Neuronal stem cell (in vitro differentiated cells): ENCODE results near the gene USP17L19.
"Not testable (repeated sequence)": the region's sequence is repeated elsewhere in the genome, so short reads cannot be mapped to it uniquely, and the experiment has no call there.

ENCODE experiments used
- DNase-seq: peaks from one replicate; pipeline ENCODE4 v3.0.0-alpha.2; 2013; ENCODE audit warnings: low spot score
- H2AFZ ChIP-seq: one replicate; pipeline ENCODE4 v1.6.1; 2013; ENCODE audit warnings: mild to moderate bottlenecking, low read length, inconsistent platforms
- H2AK5ac ChIP-seq: 2 replicates; pipeline ENCODE4 v1.6.1; 2013; ENCODE audit warnings: low read depth, mild to moderate bottlenecking, inconsistent platforms, low read length, moderate library complexity, mixed read lengths
- H2BK120ac ChIP-seq: 2 replicates; pipeline ENCODE4 v1.6.1; 2013; ENCODE audit warnings: low read depth, mild to moderate bottlenecking, inconsistent platforms, low read length, moderate library complexity, mixed read lengths
- H2BK12ac ChIP-seq: one replicate; pipeline ENCODE4 v1.6.1; 2013; ENCODE audit warnings: low read length, inconsistent platforms
- H2BK15ac ChIP-seq: 2 replicates; pipeline ENCODE4 v1.6.1; 2013; ENCODE audit warnings: mild to moderate bottlenecking, low read length, inconsistent platforms, mixed read lengths
- H2BK5ac ChIP-seq: one replicate; pipeline ENCODE4 v1.6.1; 2013; ENCODE audit warnings: inconsistent platforms, mild to moderate bottlenecking, low read length, moderate library complexity
- H3K14ac ChIP-seq: one replicate; pipeline ENCODE4 v1.6.1; 2013; ENCODE audit warnings: low read length, inconsistent platforms
- H3K18ac ChIP-seq: 2 replicates; pipeline ENCODE4 v1.6.1; 2013; ENCODE audit warnings: low read length, inconsistent platforms
- H3K23ac ChIP-seq: 2 replicates; pipeline ENCODE4 v1.6.1; 2013; ENCODE audit warnings: low read depth, mild to moderate bottlenecking, mixed read lengths, low read length, inconsistent platforms; ENCODE audit not compliant: poor library complexity
- H3K27ac ChIP-seq: replicated peaks from 3 replicates; pipeline ENCODE4 v1.5.1; 2013; ENCODE audit warnings: low read length, inconsistent platforms
- H3K27me3 ChIP-seq, 3 experiments: 2 replicates each; pipeline ENCODE4 v1.6.1; 2013; ENCODE audit warnings: low read length in 3 of 3, mild to moderate bottlenecking in 2 of 3, inconsistent platforms in 1 of 3, low read depth in 1 of 3, mixed read lengths in 1 of 3, moderate library complexity in 1 of 3; ENCODE audit not compliant: control insufficient read depth in 3 of 3, insufficient read depth in 3 of 3
- H3K36me3 ChIP-seq, 2 donors: replicated peaks in 1 of 2; 2 replicates each; pipeline ENCODE4 v1.6.1; 2013; ENCODE audit warnings: low read length in 2 of 2; ENCODE audit not compliant: control insufficient read depth in 2 of 2, insufficient read depth in 2 of 2
- H3K4ac ChIP-seq: 2 replicates; pipeline ENCODE4 v1.6.1; 2013; ENCODE audit warnings: inconsistent platforms, mild to moderate bottlenecking, low read length, moderate library complexity
- H3K4me1 ChIP-seq, 2 donors: 1 replicate in 1 of 2; 2 replicates in 1 of 2; pipeline ENCODE4 v1.6.1; 2013; ENCODE audit warnings: low read length in 2 of 2, low read depth in 1 of 2; ENCODE audit not compliant: control insufficient read depth in 2 of 2, insufficient read depth in 1 of 2
- H3K4me2 ChIP-seq: one replicate; pipeline ENCODE4 v1.6.1; 2013; ENCODE audit warnings: mild to moderate bottlenecking, low read length, inconsistent platforms; ENCODE audit not compliant: insufficient read depth, poor library complexity, severe bottlenecking
- H3K4me3 ChIP-seq, 2 donors: 2 replicates each; pipeline ENCODE4 v1.5.1; 2013; ENCODE audit warnings: low read length in 2 of 2, mild to moderate bottlenecking in 2 of 2, inconsistent platforms in 1 of 2, moderate library complexity in 1 of 2
- H3K79me1 ChIP-seq: one replicate; pipeline ENCODE4 v1.6.1; 2013; ENCODE audit warnings: low read depth, mild to moderate bottlenecking, inconsistent platforms, low read length, moderate library complexity
- H3K9ac ChIP-seq: one replicate; pipeline ENCODE4 v1.6.1; 2013; ENCODE audit warnings: mild to moderate bottlenecking, low read depth, low read length, inconsistent platforms; ENCODE audit not compliant: poor library complexity
- H3K9me3 ChIP-seq, 2 donors: replicated peaks in 1 of 2; 2 replicates each; pipeline versions ENCODE3 to v1.6.1; 2013; ENCODE audit warnings: low read length in 2 of 2, mild to moderate bottlenecking in 2 of 2, inconsistent platforms in 1 of 2, low read depth in 1 of 2, mixed read lengths in 1 of 2, moderate library complexity in 1 of 2; ENCODE audit not compliant: control insufficient read depth in 2 of 2, insufficient read depth in 1 of 2
- H4K8ac ChIP-seq: one replicate; pipeline ENCODE4 v1.6.1; 2013; ENCODE audit warnings: low read depth, mild to moderate bottlenecking, inconsistent platforms, low read length, moderate library complexity
- H4K91ac ChIP-seq: one replicate; pipeline ENCODE4 v1.6.1; 2013; ENCODE audit warnings: low read length, low read depth, mild to moderate bottlenecking, inconsistent platforms; ENCODE audit not compliant: poor library complexity
- WGBS, 2 donors: extraction: QIAGEN DNeasy Blood & Tissue Kit; methylation state at CpG; one replicate each; pipeline ENCODE4 v1.1.7; 2013; ENCODE audit warnings: missing lambda C conversion rate in 2 of 2, mixed read lengths in 1 of 2; ENCODE audit not compliant: insufficient read length in 2 of 2, insufficient replicate concordance in 1 of 2; ENCODE audit errors: extremely low coverage in 2 of 2; 5-methylcytosine and 5-hydroxymethylcytosine counted together

USP17L19 gene

DNA sequence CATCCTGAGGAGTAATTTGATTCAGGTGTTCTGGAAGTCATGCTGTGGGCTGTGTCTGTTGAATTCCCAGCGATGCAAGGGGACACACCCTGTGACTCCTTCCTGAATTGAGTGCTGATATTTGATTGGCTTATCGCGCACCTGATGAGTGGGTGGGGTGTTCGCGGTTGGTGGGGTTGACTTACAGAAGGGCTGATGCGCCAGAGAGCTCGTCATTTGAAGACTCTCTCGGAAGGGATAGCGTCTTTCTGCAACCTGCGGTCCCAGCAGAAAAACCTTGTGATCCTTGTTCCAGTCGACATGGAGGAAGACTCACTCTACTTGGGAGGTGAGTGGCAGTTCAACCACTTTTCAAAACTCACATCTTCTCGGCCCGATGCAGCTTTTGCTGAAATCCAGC is 33.3 kb upstream of the USP17L19 start, which contains the start of gene USP17L12:
USP17L12 (plus strand) TSS at position 301 of the 400 bp plus-strand sequence; CDS start at position 301, 0 bp downstream.
- H2BK15ac ChIP-seq, DNase-seq, H2BK12ac ChIP-seq, H2AK5ac ChIP-seq, H3K4ac ChIP-seq, H3K27me3 ChIP-seq, H4K91ac ChIP-seq, H3K14ac ChIP-seq, H3K23ac ChIP-seq, H3K9ac ChIP-seq, H3K36me3 ChIP-seq, H3K4me1 ChIP-seq, H3K79me1 ChIP-seq, H3K9me3 ChIP-seq, H2BK5ac ChIP-seq, H3K18ac ChIP-seq, H2BK120ac ChIP-seq, H3K27ac ChIP-seq, H2AFZ ChIP-seq, H3K4me3 ChIP-seq, H3K4me2 ChIP-seq, H4K8ac ChIP-seq: not testable (repeated sequence)
- WGBS, 2 donors = no CpG with 5 or more reads among the region's 13 CpGs

- not testable (repeated sequence) for H3K4me2 ChIP-seq, H3K4me3 ChIP-seq, H3K4me1 ChIP-seq, H3K14ac ChIP-seq, H3K23ac ChIP-seq, H3K27me3 ChIP-seq, H3K18ac ChIP-seq, H2AFZ ChIP-seq, H3K4ac ChIP-seq, H2AK5ac ChIP-seq, H2BK120ac ChIP-seq, H3K27ac ChIP-seq, H3K9me3 ChIP-seq, H2BK12ac ChIP-seq, DNase-seq, H2BK5ac ChIP-seq, H4K8ac ChIP-seq, H3K36me3 ChIP-seq, H2BK15ac ChIP-seq, H3K79me1 ChIP-seq, H3K9ac ChIP-seq, H4K91ac ChIP-seq
- no CpG with 5 or more reads among the region's 14 CpGs for WGBS, 2 donors
Observed at GRCh38 chr4:9224596-9224995, 28.6 kb upstream of the USP17L19 start, which contains the start of gene USP17L13. USP17L13 (plus strand) TSS chr4:9224896; CDS start chr4:9224896, 0 bp downstream.

- not testable (repeated sequence) for H3K4me2 ChIP-seq, H3K9ac ChIP-seq, H2BK120ac ChIP-seq, H3K14ac ChIP-seq, H3K23ac ChIP-seq, H3K4ac ChIP-seq, H2BK12ac ChIP-seq, H3K27me3 ChIP-seq, H3K4me1 ChIP-seq, H4K91ac ChIP-seq, H3K4me3 ChIP-seq, H3K9me3 ChIP-seq, H3K27ac ChIP-seq, H2AFZ ChIP-seq, DNase-seq, H2BK5ac ChIP-seq, H3K18ac ChIP-seq, H3K36me3 ChIP-seq, H2AK5ac ChIP-seq, H2BK15ac ChIP-seq, H4K8ac ChIP-seq, H3K79me1 ChIP-seq
- no CpG with 5 or more reads among the region's 8 CpGs for WGBS, 2 donors
Observed at GRCh38 chr4:9230249-9230648, 22.9 kb upstream of the USP17L19 start.

DNA sequence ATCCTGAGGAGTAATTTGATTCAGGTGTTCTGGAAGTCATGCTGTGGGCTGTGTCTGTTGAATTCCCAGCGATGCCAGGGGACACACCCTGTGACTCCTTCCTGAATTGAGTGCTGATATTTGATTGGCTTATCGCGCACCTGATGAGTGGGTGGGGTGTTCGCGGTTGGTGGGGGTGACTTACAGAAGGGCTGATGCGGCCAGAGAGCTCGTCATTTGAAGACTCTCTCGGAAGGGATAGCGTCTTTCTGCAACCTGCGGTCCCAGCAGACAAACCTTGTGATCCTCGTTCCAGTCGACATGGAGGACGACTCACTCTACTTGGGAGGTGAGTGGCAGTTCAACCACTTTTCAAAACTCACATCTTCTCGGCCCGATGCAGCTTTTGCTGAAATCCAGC is 19.1 kb upstream of the USP17L19 start, which contains the start of gene USP17L15:
USP17L15 (plus strand) TSS at position 301 of the 400 bp plus-strand sequence; CDS start at position 301, 0 bp downstream.
- H2BK5ac ChIP-seq, H3K4me3 ChIP-seq, H3K79me1 ChIP-seq, H3K4ac ChIP-seq, H3K4me2 ChIP-seq, H3K27ac ChIP-seq, H4K91ac ChIP-seq, H3K9me3 ChIP-seq, H3K18ac ChIP-seq, H3K27me3 ChIP-seq, H2BK15ac ChIP-seq, H2AFZ ChIP-seq, H3K14ac ChIP-seq, H3K23ac ChIP-seq, H3K9ac ChIP-seq, H4K8ac ChIP-seq, H2AK5ac ChIP-seq, H3K36me3 ChIP-seq, H2BK12ac ChIP-seq, DNase-seq, H2BK120ac ChIP-seq, H3K4me1 ChIP-seq: not testable (repeated sequence)
- no CpG with 5 or more reads among the region's 15 CpGs for WGBS, 2 donors
